PC-3 (cell line): ENCODE results near the gene PIK3R2.

Source experiments
- EZH2 ChIP-seq: fragments of 300-600 bp; sonication (generic); IDR thresholded peaks from one replicate; pipeline ENCODE4 v1.6.1; 2017; ENCODE audit warnings: antibody characterized with exemption, mild to moderate bottlenecking, low read length; ENCODE audit not compliant: unreplicated experiment
- EZH2phosphoT487 ChIP-seq: fragments of 300-600 bp; sonication (generic); IDR thresholded peaks from 2 replicates; pipeline ENCODE4 v1.6.1; 2018; ENCODE audit warnings: mild to moderate bottlenecking, antibody characterized with exemption, low read length, borderline replicate concordance
- TF ChIP-seq, protein P1 (sequence below): fragments of 300-600 bp; sonication (generic); conservative IDR thresholded peaks from 2 replicates; pipeline ENCODE4 v1.5.1; 2017; ENCODE audit warnings: antibody characterized with exemption, low read depth, mild to moderate bottlenecking, low read length

DNA sequence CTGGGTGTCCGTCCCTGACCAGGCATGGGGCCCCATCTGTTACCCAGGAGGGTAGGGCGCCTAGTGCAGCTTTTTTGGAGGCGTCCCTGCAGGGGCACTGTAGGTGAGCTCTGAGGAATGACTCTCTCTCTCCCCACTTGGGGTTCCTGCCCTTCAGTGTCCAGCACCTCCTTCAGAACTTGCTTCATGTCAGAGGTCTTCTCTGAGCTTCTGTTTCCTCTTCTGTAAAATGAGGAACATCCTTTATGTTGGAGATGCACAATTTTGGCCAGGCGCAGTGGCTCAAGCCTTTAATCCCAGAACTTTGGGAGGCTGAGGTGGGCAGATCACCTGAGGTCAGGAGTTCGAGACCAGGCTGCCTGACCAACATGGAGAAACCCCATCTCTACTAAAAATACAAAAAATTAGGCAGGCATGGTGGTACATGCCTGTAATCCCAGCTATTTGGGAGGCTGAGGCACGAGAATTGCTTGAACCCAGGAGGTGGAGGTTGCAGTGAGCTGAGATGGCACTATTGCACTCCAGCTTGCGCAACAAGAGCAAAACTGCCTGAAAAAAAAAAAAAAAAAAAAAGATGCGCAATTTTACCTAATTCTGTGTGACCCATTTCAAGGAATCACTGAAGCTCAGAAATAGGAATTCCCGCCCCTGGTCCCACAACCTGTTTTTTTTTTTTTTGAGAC lies 15.2 kb upstream of the PIK3R2 start:
- TF ChIP-seq, protein P1, sequence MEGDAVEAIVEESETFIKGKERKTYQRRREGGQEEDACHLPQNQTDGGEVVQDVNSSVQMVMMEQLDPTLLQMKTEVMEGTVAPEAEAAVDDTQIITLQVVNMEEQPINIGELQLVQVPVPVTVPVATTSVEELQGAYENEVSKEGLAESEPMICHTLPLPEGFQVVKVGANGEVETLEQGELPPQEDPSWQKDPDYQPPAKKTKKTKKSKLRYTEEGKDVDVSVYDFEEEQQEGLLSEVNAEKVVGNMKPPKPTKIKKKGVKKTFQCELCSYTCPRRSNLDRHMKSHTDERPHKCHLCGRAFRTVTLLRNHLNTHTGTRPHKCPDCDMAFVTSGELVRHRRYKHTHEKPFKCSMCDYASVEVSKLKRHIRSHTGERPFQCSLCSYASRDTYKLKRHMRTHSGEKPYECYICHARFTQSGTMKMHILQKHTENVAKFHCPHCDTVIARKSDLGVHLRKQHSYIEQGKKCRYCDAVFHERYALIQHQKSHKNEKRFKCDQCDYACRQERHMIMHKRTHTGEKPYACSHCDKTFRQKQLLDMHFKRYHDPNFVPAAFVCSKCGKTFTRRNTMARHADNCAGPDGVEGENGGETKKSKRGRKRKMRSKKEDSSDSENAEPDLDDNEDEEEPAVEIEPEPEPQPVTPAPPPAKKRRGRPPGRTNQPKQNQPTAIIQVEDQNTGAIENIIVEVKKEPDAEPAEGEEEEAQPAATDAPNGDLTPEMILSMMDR, result no peak
- no peak for TF ChIP-seq EZH2phosphoT487
- TF ChIP-seq EZH2, result no peak
